Measurements from ENCODE around the gene SPATA13.

Gene SPATA13

DNA sequence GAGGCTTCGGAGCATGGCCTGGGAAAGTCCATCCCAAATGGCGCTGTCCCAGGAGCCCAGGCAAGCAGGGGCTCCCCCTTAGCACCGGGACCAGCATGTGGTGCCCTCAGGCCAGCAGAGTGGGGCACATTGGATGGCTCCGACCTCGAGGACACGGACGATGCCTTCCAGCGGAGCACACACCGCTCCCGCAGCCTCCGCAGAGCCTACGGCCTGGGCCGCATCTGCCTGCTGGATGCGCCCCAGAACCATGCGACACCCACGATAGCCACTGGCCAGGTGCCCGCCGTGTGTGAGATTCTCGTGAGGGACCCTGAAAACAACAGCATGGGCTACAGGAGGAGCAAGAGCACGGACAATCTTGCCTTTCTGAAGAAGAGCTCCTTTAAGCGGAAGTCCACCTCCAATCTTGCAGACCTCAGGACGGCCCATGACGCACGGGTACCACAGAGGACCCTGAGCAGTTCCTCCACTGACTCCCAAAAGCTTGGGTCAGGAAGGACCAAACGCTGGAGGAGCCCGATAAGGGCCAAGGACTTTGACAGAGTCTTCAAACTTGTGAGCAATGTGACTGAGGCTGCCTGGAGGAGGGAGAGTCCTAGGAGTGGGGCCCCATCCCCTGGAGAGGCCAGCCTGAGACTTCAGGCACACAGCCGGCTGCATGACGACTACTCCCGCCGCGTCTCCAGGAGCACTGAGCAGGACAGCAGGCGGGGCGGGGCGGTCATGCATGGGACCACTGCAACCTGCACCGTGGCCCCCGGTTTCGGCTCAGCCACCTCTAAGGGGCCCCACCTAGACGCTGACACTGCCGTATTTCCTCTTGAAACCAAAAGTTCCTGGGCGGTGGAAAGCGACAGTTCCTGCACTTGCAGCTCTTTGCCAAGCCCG lies 63.1 kb downstream of the SPATA13 start:
- no peak overlapping the region for H2AFZ ChIP-seq (ENCODE audit: low read depth, low read length)
- no peak for TF ChIP-seq EZH2 (IDR thresholded peaks at IDR 0.05; ENCODE audit: borderline replicate concordance, low read depth, low read length, severe bottlenecking)
- TF ChIP-seq, protein P1, sequence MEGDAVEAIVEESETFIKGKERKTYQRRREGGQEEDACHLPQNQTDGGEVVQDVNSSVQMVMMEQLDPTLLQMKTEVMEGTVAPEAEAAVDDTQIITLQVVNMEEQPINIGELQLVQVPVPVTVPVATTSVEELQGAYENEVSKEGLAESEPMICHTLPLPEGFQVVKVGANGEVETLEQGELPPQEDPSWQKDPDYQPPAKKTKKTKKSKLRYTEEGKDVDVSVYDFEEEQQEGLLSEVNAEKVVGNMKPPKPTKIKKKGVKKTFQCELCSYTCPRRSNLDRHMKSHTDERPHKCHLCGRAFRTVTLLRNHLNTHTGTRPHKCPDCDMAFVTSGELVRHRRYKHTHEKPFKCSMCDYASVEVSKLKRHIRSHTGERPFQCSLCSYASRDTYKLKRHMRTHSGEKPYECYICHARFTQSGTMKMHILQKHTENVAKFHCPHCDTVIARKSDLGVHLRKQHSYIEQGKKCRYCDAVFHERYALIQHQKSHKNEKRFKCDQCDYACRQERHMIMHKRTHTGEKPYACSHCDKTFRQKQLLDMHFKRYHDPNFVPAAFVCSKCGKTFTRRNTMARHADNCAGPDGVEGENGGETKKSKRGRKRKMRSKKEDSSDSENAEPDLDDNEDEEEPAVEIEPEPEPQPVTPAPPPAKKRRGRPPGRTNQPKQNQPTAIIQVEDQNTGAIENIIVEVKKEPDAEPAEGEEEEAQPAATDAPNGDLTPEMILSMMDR (IDR thresholded peaks at IDR 0.05; ENCODE audit: borderline replicate concordance, extremely low read depth, low read length, poor library complexity, severe bottlenecking), result no peak
- DNase-seq, result no peak
- no peaks in the 10 kb centered on the region for H3K27me3 ChIP-seq (ENCODE audit: insufficient read depth, low read length, poor library complexity)
- H3K4me3 ChIP-seq (ENCODE audit: low read depth in 1 of 2, low read length in 2 of 2), result no peak overlapping the region
- H3K79me2 ChIP-seq (ENCODE audit: insufficient read depth, low read length), result no peaks in the 10 kb centered on the region
- H3K36me3 ChIP-seq (ENCODE audit: insufficient read depth, low read length), result no peaks in the 10 kb centered on the region
- H3K4me2 ChIP-seq (ENCODE audit: insufficient read depth, low read length), result no peak overlapping the region
- H3K4me1 ChIP-seq (ENCODE audit: insufficient read depth, low read length), result no peaks in the 10 kb centered on the region
- H4K20me1 ChIP-seq (ENCODE audit: insufficient read depth, low read length), result peaks cover 7% of the 10 kb centered on the region; the same call in 1 of the 2 replicates
- no peaks in the 10 kb centered on the region for H3K9me3 ChIP-seq (ENCODE audit: insufficient read depth, low read length, severe bottlenecking)
- ATAC-seq (ENCODE audit: insufficient read depth, low read depth), result no peak
- no peak overlapping the region for H3K9ac ChIP-seq (ENCODE audit: low read depth, low read length)
- no peak overlapping the region for H3K27ac ChIP-seq (ENCODE audit: low read length)

DNA sequence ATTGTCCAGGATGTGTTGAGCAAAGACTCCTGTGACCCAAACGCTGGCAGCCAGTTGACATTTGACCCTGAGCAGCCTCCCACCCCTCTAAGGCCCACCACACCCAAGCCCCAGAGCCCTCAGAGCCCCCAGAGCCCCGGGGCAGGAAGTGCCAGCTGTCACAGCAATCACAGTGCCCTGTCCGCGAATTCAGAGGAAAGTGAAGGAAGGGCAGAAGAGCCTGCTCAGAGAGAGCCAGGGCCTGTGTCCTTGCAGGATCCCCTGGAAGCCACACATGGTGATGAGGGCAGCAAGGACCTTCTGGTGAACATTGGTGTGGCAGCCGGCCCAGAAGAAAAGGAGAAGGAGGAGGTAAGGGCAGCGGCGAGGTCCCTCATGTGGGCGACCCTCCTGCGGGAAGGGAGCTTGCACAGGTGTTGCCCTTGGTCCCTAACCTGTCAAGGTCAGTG lies 63.7 kb downstream of the SPATA13 start:
- Histone ChIP-seq H3K27ac (ENCODE audit: low read length) (no peak overlapping the region), H4K20me1 (ENCODE audit: insufficient read depth, low read length) (peaks cover 7% of the 10 kb centered on the region; the same call in 1 of the 2 replicates), H3K4me1 (ENCODE audit: insufficient read depth, low read length) (no peaks in the 10 kb centered on the region), H3K9ac (ENCODE audit: low read depth, low read length) (no peak overlapping the region), H3K79me2 (ENCODE audit: insufficient read depth, low read length) (no peaks in the 10 kb centered on the region), H3K27me3 (ENCODE audit: insufficient read depth, low read length, poor library complexity) (no peaks in the 10 kb centered on the region), H3K4me2 (ENCODE audit: insufficient read depth, low read length) (no peak overlapping the region), H3K36me3 (ENCODE audit: insufficient read depth, low read length) (no peaks in the 10 kb centered on the region), H2AFZ (ENCODE audit: low read depth, low read length) (no peak overlapping the region), H3K9me3 (ENCODE audit: insufficient read depth, low read length, severe bottlenecking) (no peaks in the 10 kb centered on the region), H3K4me3 (ENCODE audit: low read depth in 1 of 2, low read length in 2 of 2) (no peak overlapping the region)
- ATAC-seq (ENCODE audit: insufficient read depth, low read depth) (no peak), DNase-seq (no peak)
- no peak for TF ChIP-seq EZH2 (IDR thresholded peaks at IDR 0.05; ENCODE audit: borderline replicate concordance, low read depth, low read length, severe bottlenecking)
- TF ChIP-seq, protein P1 (IDR thresholded peaks at IDR 0.05; ENCODE audit: borderline replicate concordance, extremely low read depth, low read length, poor library complexity, severe bottlenecking), result no peak

DNA sequence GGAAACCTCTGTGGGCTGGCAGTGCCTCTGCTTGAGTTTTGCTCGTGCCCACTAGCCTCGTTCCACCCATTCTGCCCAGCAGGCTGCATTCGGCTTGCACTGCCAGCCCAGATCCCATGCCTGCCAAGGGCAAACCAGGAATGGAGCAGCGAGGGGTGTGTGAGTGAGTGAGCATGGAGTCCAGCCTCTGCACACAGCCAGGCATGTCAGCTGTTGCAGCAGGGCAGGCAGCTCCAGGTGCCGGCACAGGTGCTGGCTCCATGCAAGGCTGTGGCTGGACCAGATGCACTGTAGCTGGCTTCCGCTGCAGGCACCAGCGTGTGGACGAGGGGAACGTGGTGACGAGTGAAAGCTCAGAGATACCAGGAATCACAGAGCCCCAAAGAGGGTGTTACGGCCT lies 64.5 kb downstream of the SPATA13 start:
- Histone ChIP-seq H3K4me3 (ENCODE audit: low read depth in 1 of 2, low read length in 2 of 2) (no peak overlapping the region), H3K9ac (ENCODE audit: low read depth, low read length) (no peak overlapping the region), H3K9me3 (ENCODE audit: insufficient read depth, low read length, severe bottlenecking) (no peaks in the 10 kb centered on the region), H3K4me2 (ENCODE audit: insufficient read depth, low read length) (no peak overlapping the region), H3K4me1 (ENCODE audit: insufficient read depth, low read length) (no peaks in the 10 kb centered on the region), H3K27me3 (ENCODE audit: insufficient read depth, low read length, poor library complexity) (no peaks in the 10 kb centered on the region), H3K79me2 (ENCODE audit: insufficient read depth, low read length) (no peaks in the 10 kb centered on the region), H3K27ac (ENCODE audit: low read length) (no peak overlapping the region), H3K36me3 (ENCODE audit: insufficient read depth, low read length) (no peaks in the 10 kb centered on the region), H2AFZ (ENCODE audit: low read depth, low read length) (no peak overlapping the region), H4K20me1 (ENCODE audit: insufficient read depth, low read length) (0 out of 2 replicates have a peak, but pooled peaks cover 3% of the 10 kb centered on the region)
- TF ChIP-seq, protein P1 (IDR thresholded peaks at IDR 0.05; ENCODE audit: borderline replicate concordance, extremely low read depth, low read length, poor library complexity, severe bottlenecking), result no peak
- TF ChIP-seq EZH2 (IDR thresholded peaks at IDR 0.05; ENCODE audit: borderline replicate concordance, low read depth, low read length, severe bottlenecking), result no peak
- ATAC-seq (ENCODE audit: insufficient read depth, low read depth) (no peak), DNase-seq (no peak)

All from DND-41 (cell line).